Coronary artery (tissue), 2 donors: ENCODE data around the gene DCST1.

Experiments used
- DNase-seq: peaks from one replicate; pipeline ENCODE4 v3.0.0-alpha.2; 2017; ENCODE audit warnings: low spot score
- H3K27ac ChIP-seq, 2 donors: fragments of 200-600 bp; sonication (generic); one replicate each; pipeline ENCODE4 v1.5.1; 2016 to 2019
- H3K4me3 ChIP-seq: fragments of 200-600 bp; sonication (generic); 2 replicates; pipeline ENCODE4 v1.5.1; 2016; ENCODE audit warnings: mild to moderate bottlenecking, moderate library complexity
- CTCF ChIP-seq: fragments of 200-600 bp; sonication (generic); IDR thresholded peaks from one replicate; pipeline ENCODE4 v1.5.1; 2019; ENCODE audit warnings: antibody characterized with exemption

Gene DCST1

GRCh38 chr1:155066777-155067176 lies 33.2 kb downstream of the DCST1 start:
- H3K4me3 ChIP-seq, result no peak overlapping the region
- TF ChIP-seq CTCF, result no peak
- DNase-seq, result no peak
- H3K27ac ChIP-seq, result no peak overlapping the region

GRCh38 chr1:155068599-155068998 lies 35.0 kb downstream of the DCST1 start:
- H3K27ac ChIP-seq, result no peak overlapping the region
- DNase-seq, result no peak
- no peak overlapping the region for H3K4me3 ChIP-seq
- no peak for TF ChIP-seq CTCF

GRCh38 chr1:155069551-155070157 lies 36.0 kb downstream of the DCST1 start:
- Histone ChIP-seq H3K27ac (no peak overlapping the region), H3K4me3 (no peak overlapping the region)
- TF ChIP-seq CTCF, result no peak
- DNase-seq, result no peak

- H3K27ac ChIP-seq, result no peak overlapping the region
- DNase-seq, result no peak
- TF ChIP-seq CTCF, result no peak
- H3K4me3 ChIP-seq, result peak overlapping the region; percentile 72
Measured at GRCh38 chr1:155070158-155070621, 36.6 kb downstream of the DCST1 start.

GRCh38 chr1:155070721-155071569 lies 37.3 kb downstream of the DCST1 start:
- TF ChIP-seq CTCF, result no peak
- H3K27ac ChIP-seq, result peak overlapping the region in 1 of 2 donors; percentile 79

GRCh38 chr1:155071701-155072100 lies 38.1 kb downstream of the DCST1 start:
- no peak for DNase-seq
- peak overlapping the region in 1 of 2 donors; percentile 79 for H3K27ac ChIP-seq
- TF ChIP-seq CTCF, result no peak
- no peak overlapping the region for H3K4me3 ChIP-seq

More at GRCh38 chr1:155070721-155071569, 37.3 kb downstream of the DCST1 start:
- DNase-seq, result peak; percentile 82
- H3K4me3 ChIP-seq, result peak overlapping the region; percentile 72
